HUES64 (cell line): Measurements from ENCODE around the gene NFATC4.
A peak's percentile ranks its signal among the peaks of the same experiment; 100 is the strongest.
"Not testable (repeated sequence)": the region's sequence is repeated elsewhere in the genome, so short reads cannot be mapped to it uniquely, and the experiment has no call there.

ENCODE experiments used
- H3K27ac ChIP-seq: 2 replicates; pipeline ENCODE4 v1.7.0; 2013; ENCODE audit warnings: low read depth, low read length, inconsistent platforms
- H3K27me3 ChIP-seq: 2 replicates; pipeline ENCODE4 v1.6.1; 2013; ENCODE audit warnings: mild to moderate bottlenecking, low read length; ENCODE audit not compliant: insufficient read depth
- H3K36me3 ChIP-seq: 2 replicates; pipeline ENCODE4 v1.6.1; 2013; ENCODE audit warnings: mild to moderate bottlenecking, low read length; ENCODE audit not compliant: insufficient read depth
- H3K4me1 ChIP-seq: 2 replicates; pipeline ENCODE4 v1.6.1; 2013; ENCODE audit warnings: mild to moderate bottlenecking, low read length, moderate library complexity; ENCODE audit not compliant: insufficient read depth
- H3K4me3 ChIP-seq: 2 replicates; pipeline ENCODE4 v1.5.1; 2013; ENCODE audit warnings: mild to moderate bottlenecking, low read length, moderate library complexity
- H3K9ac ChIP-seq: 2 replicates; pipeline ENCODE4 v1.6.1; 2013; ENCODE audit warnings: mild to moderate bottlenecking, low read depth, low read length
- H3K9me3 ChIP-seq: 2 replicates; pipeline ENCODE4 v1.6.1; 2013; ENCODE audit warnings: low read depth, low read length; ENCODE audit not compliant: insufficient read depth
- WGBS: fragments of 150-250, 120-280 bp; methylation state at CpG from one replicate; pipeline ENCODE4 v1.1.7; 2013; ENCODE audit warnings: missing lambda C conversion rate; 5-methylcytosine and 5-hydroxymethylcytosine counted together

NFATC4 gene

GRCh38 chr14:24369463-24369862 lies 1.5 kb downstream of the NFATC4 start:
- 88% methylated on average over 19 of the region's 20 CpGs for WGBS
- Histone ChIP-seq H3K27me3 (no peaks in the 10 kb centered on the region), H3K4me1 (peaks cover 10% of the 10 kb centered on the region; the same call in 1 of the 2 replicates), H3K4me3 (peak overlapping the region; percentile 63), H3K36me3 (peaks cover 18% of the 10 kb centered on the region), H3K9ac (no peak overlapping the region), H3K27ac (no peak overlapping the region), H3K9me3 (no peaks in the 10 kb centered on the region)

GRCh38 chr14:24369907-24370687 lies 2.1 kb downstream of the NFATC4 start:
- H3K36me3 ChIP-seq: peaks cover 21% of the 10 kb centered on the region
- peaks cover 10% of the 10 kb centered on the region; the same call in 1 of the 2 replicates for H3K4me1 ChIP-seq
- no peaks in the 10 kb centered on the region for H3K9me3 ChIP-seq
- no peak overlapping the region for H3K4me3 ChIP-seq
- H3K27ac ChIP-seq: no peak overlapping the region
- H3K27me3 ChIP-seq: no peaks in the 10 kb centered on the region
- no peak overlapping the region for H3K9ac ChIP-seq
- 91% methylated on average over 32 of the region's 32 CpGs for WGBS

GRCh38 chr14:24370748-24371147 lies 2.8 kb downstream of the NFATC4 start:
- no peak overlapping the region for H3K4me3 ChIP-seq
- peaks cover 21% of the 10 kb centered on the region for H3K36me3 ChIP-seq
- 0 out of 2 replicates have a peak, but pooled peaks cover 10% of the 10 kb centered on the region for H3K4me1 ChIP-seq
- no peak overlapping the region for H3K27ac ChIP-seq
- no peaks in the 10 kb centered on the region for H3K27me3 ChIP-seq
- no peak overlapping the region for H3K9ac ChIP-seq
- H3K9me3 ChIP-seq: no peaks in the 10 kb centered on the region
- WGBS: 67% methylated on average over 1 of the region's 1 CpG

- H3K36me3 ChIP-seq: peaks cover 21% of the 10 kb centered on the region
- not testable (repeated sequence) for H3K9me3 ChIP-seq, H3K9ac ChIP-seq, H3K27me3 ChIP-seq, H3K27ac ChIP-seq, H3K4me3 ChIP-seq
- 96% methylated on average over 3 of the region's 3 CpGs for WGBS
- peaks cover 11% of the 10 kb centered on the region for H3K4me1 ChIP-seq
These were observed 3.6 kb downstream of the NFATC4 start for GRCh38 chr14:24371605-24372004.

- H3K4me1 ChIP-seq: peaks cover 17% of the 10 kb centered on the region
- H3K27me3 ChIP-seq: no peaks in the 10 kb centered on the region
- H3K27ac ChIP-seq: no peak overlapping the region
- H3K9me3 ChIP-seq: no peaks in the 10 kb centered on the region
- WGBS: 95% methylated on average over 11 of the region's 12 CpGs
- H3K4me3 ChIP-seq: no peak overlapping the region
- H3K36me3 ChIP-seq: peaks cover 21% of the 10 kb centered on the region
- no peak overlapping the region for H3K9ac ChIP-seq
These were observed 4.9 kb downstream of the NFATC4 start for GRCh38 chr14:24372701-24373416.

GRCh38 chr14:24376448-24377070 lies 8.6 kb downstream of the NFATC4 start:
- 51% methylated on average over 16 of the region's 16 CpGs for WGBS
- Histone ChIP-seq H3K36me3 (peaks cover 15% of the 10 kb centered on the region), H3K27ac (no peak overlapping the region), H3K4me1 (peaks cover 17% of the 10 kb centered on the region), H3K4me3 (peak overlapping the region; percentile 36), H3K9me3 (no peaks in the 10 kb centered on the region), H3K9ac (no peak overlapping the region), H3K27me3 (no peaks in the 10 kb centered on the region)

- H3K36me3 ChIP-seq: peaks cover 14% of the 10 kb centered on the region
- H3K4me1 ChIP-seq: peaks cover 17% of the 10 kb centered on the region
- no peak overlapping the region for H3K9ac ChIP-seq
- H3K9me3 ChIP-seq: no peaks in the 10 kb centered on the region
- peak overlapping the region; percentile 36; the same call in 1 of the 2 replicates for H3K4me3 ChIP-seq
- no peaks in the 10 kb centered on the region for H3K27me3 ChIP-seq
- no peak overlapping the region for H3K27ac ChIP-seq
- WGBS: 90% methylated on average over 7 of the region's 7 CpGs
These were observed 9.1 kb downstream of the NFATC4 start for GRCh38 chr14:24377126-24377525.

GRCh38 chr14:24377657-24378056 lies 9.7 kb downstream of the NFATC4 start:
- Histone ChIP-seq H3K9me3 (no peaks in the 10 kb centered on the region), H3K9ac (no peak overlapping the region), H3K27ac (no peak overlapping the region), H3K4me1 (peaks cover 17% of the 10 kb centered on the region), H3K36me3 (peaks cover 14% of the 10 kb centered on the region), H3K27me3 (no peaks in the 10 kb centered on the region), H3K4me3 (no peak overlapping the region)
- 71% methylated on average over 2 of the region's 2 CpGs for WGBS

- Histone ChIP-seq H3K27ac (no peak overlapping the region), H3K9me3 (no peaks in the 10 kb centered on the region), H3K4me1 (peaks cover 17% of the 10 kb centered on the region), H3K9ac (no peak overlapping the region), H3K27me3 (no peaks in the 10 kb centered on the region), H3K4me3 (no peak overlapping the region), H3K36me3 (peaks cover 7% of the 10 kb centered on the region; the same call in 1 of the 2 replicates)
- 87% methylated on average over 3 of the region's 3 CpGs for WGBS
These were observed 10.3 kb downstream of the NFATC4 start for GRCh38 chr14:24378327-24378726.

- H3K9me3 ChIP-seq: no peaks in the 10 kb centered on the region
- H3K27me3 ChIP-seq: no peaks in the 10 kb centered on the region
- H3K36me3 ChIP-seq: peaks cover 3% of the 10 kb centered on the region; the same call in 1 of the 2 replicates
- 86% methylated on average over 7 of the region's 7 CpGs for WGBS
- no peak overlapping the region for H3K4me3 ChIP-seq
- H3K27ac ChIP-seq: no peak overlapping the region
- H3K9ac ChIP-seq: no peak overlapping the region
- peaks cover 17% of the 10 kb centered on the region for H3K4me1 ChIP-seq
These were observed 11.3 kb downstream of the NFATC4 start for GRCh38 chr14:24378981-24379906.
